ENCODE data around the gene CLASRP.

The CLASRP gene

GRCh38 chr19:45041125-45041524 lies 2.3 kb downstream of the CLASRP start:
- Histone ChIP-seq H3K4me3 (ENCODE audit: insufficient read depth, low read depth, low read length) (no peak overlapping the region), H3K27ac (ENCODE audit: insufficient read depth, low read depth, low read length, poor library complexity, severe bottlenecking) (no peak overlapping the region)
- WGBS, 2 experiments: 86 to 90% methylated on average over 6 of the region's 6 CpGs

GRCh38 chr19:45045671-45046353 lies 7.0 kb downstream of the CLASRP start:
- 95% methylated on average over 14 of the region's 14 CpGs for WGBS, 2 experiments
- H3K27ac ChIP-seq (ENCODE audit: insufficient read depth, low read depth, low read length, poor library complexity, severe bottlenecking): no peak overlapping the region

More at GRCh38 chr19:45041125-45041524, 2.3 kb downstream of the CLASRP start:
- no peaks in the 10 kb centered on the region for H3K9me3 ChIP-seq (ENCODE audit: control insufficient read depth, low read length)
- H3K27me3 ChIP-seq (ENCODE audit: control insufficient read depth, insufficient read depth, low read length, poor library complexity, severe bottlenecking): no peaks in the 10 kb centered on the region
- H3K4me1 ChIP-seq (ENCODE audit: control insufficient read depth, insufficient read depth, low read length): peaks cover 11% of the 10 kb centered on the region
- peaks cover 23% of the 10 kb centered on the region for H3K36me3 ChIP-seq (ENCODE audit: control insufficient read depth, insufficient read depth, low read length)

GRCh38 chr19:45046355-45046754 lies 7.5 kb downstream of the CLASRP start:
- H3K4me3 ChIP-seq (ENCODE audit: insufficient read depth, low read depth, low read length): no peak overlapping the region
- H3K4me1 ChIP-seq (ENCODE audit: control insufficient read depth, insufficient read depth, low read length): no peaks in the 10 kb centered on the region
- H3K36me3 ChIP-seq (ENCODE audit: control insufficient read depth, insufficient read depth, low read length): peaks cover 16% of the 10 kb centered on the region
- no peaks in the 10 kb centered on the region for H3K9me3 ChIP-seq (ENCODE audit: control insufficient read depth, low read length)
- 97 to 98% methylated on average over 7 of the region's 7 CpGs for WGBS, 2 experiments
- H3K27ac ChIP-seq (ENCODE audit: insufficient read depth, low read depth, low read length, poor library complexity, severe bottlenecking): no peak overlapping the region
- H3K27me3 ChIP-seq (ENCODE audit: control insufficient read depth, insufficient read depth, low read length, poor library complexity, severe bottlenecking): no peaks in the 10 kb centered on the region

More at GRCh38 chr19:45045671-45046353, 7.0 kb downstream of the CLASRP start:
- H3K4me1 ChIP-seq (ENCODE audit: control insufficient read depth, insufficient read depth, low read length): no peaks in the 10 kb centered on the region
- no peaks in the 10 kb centered on the region for H3K27me3 ChIP-seq (ENCODE audit: control insufficient read depth, insufficient read depth, low read length, poor library complexity, severe bottlenecking)
- peaks cover 18% of the 10 kb centered on the region for H3K36me3 ChIP-seq (ENCODE audit: control insufficient read depth, insufficient read depth, low read length)
- H3K4me3 ChIP-seq (ENCODE audit: insufficient read depth, low read depth, low read length): no peak overlapping the region
- no peaks in the 10 kb centered on the region for H3K9me3 ChIP-seq (ENCODE audit: control insufficient read depth, low read length)

- Histone ChIP-seq H3K4me3 (ENCODE audit: insufficient read depth, low read depth, low read length) (no peak overlapping the region), H3K4me1 (ENCODE audit: control insufficient read depth, insufficient read depth, low read length) (no peaks in the 10 kb centered on the region), H3K27me3 (ENCODE audit: control insufficient read depth, insufficient read depth, low read length, poor library complexity, severe bottlenecking) (no peaks in the 10 kb centered on the region), H3K9me3 (ENCODE audit: control insufficient read depth, low read length) (no peaks in the 10 kb centered on the region), H3K27ac (ENCODE audit: insufficient read depth, low read depth, low read length, poor library complexity, severe bottlenecking) (no peak overlapping the region), H3K36me3 (ENCODE audit: control insufficient read depth, insufficient read depth, low read length) (peaks cover 16% of the 10 kb centered on the region)
- 94 to 99% methylated on average over 7 of the region's 7 CpGs for WGBS, 2 experiments
Measured at GRCh38 chr19:45047188-45047797, 8.4 kb downstream of the CLASRP start.

- no peaks in the 10 kb centered on the region for H3K4me1 ChIP-seq (ENCODE audit: control insufficient read depth, insufficient read depth, low read length)
- H3K9me3 ChIP-seq (ENCODE audit: control insufficient read depth, low read length): no peaks in the 10 kb centered on the region
- WGBS, 2 experiments: 95% methylated on average over 8 of the region's 8 CpGs
- H3K27ac ChIP-seq (ENCODE audit: insufficient read depth, low read depth, low read length, poor library complexity, severe bottlenecking): no peak overlapping the region
- no peaks in the 10 kb centered on the region for H3K27me3 ChIP-seq (ENCODE audit: control insufficient read depth, insufficient read depth, low read length, poor library complexity, severe bottlenecking)
- no peak overlapping the region for H3K4me3 ChIP-seq (ENCODE audit: insufficient read depth, low read depth, low read length)
- peaks cover 13% of the 10 kb centered on the region for H3K36me3 ChIP-seq (ENCODE audit: control insufficient read depth, insufficient read depth, low read length)
Measured at GRCh38 chr19:45049073-45049736, 10.4 kb downstream of the CLASRP start.

GRCh38 chr19:45050036-45050435 lies 11.2 kb downstream of the CLASRP start:
- no peak overlapping the region for H3K4me3 ChIP-seq (ENCODE audit: insufficient read depth, low read depth, low read length)
- no peaks in the 10 kb centered on the region for H3K27me3 ChIP-seq (ENCODE audit: control insufficient read depth, insufficient read depth, low read length, poor library complexity, severe bottlenecking)
- H3K36me3 ChIP-seq (ENCODE audit: control insufficient read depth, insufficient read depth, low read length): peaks cover 8% of the 10 kb centered on the region
- 92 to 94% methylated on average over 6 of the region's 6 CpGs for WGBS, 2 experiments
- no peaks in the 10 kb centered on the region for H3K4me1 ChIP-seq (ENCODE audit: control insufficient read depth, insufficient read depth, low read length)
- no peaks in the 10 kb centered on the region for H3K9me3 ChIP-seq (ENCODE audit: control insufficient read depth, low read length)
- H3K27ac ChIP-seq (ENCODE audit: insufficient read depth, low read depth, low read length, poor library complexity, severe bottlenecking): no peak overlapping the region

- no peak overlapping the region for H3K27ac ChIP-seq (ENCODE audit: insufficient read depth, low read depth, low read length, poor library complexity, severe bottlenecking)
- H3K27me3 ChIP-seq (ENCODE audit: control insufficient read depth, insufficient read depth, low read length, poor library complexity, severe bottlenecking): no peaks in the 10 kb centered on the region
- H3K9me3 ChIP-seq (ENCODE audit: control insufficient read depth, low read length): no peaks in the 10 kb centered on the region
- no peaks in the 10 kb centered on the region for H3K4me1 ChIP-seq (ENCODE audit: control insufficient read depth, insufficient read depth, low read length)
- WGBS, 2 experiments: 93% methylated on average over 9 of the region's 9 CpGs
- peaks cover 19% of the 10 kb centered on the region for H3K36me3 ChIP-seq (ENCODE audit: control insufficient read depth, insufficient read depth, low read length)
- H3K4me3 ChIP-seq (ENCODE audit: insufficient read depth, low read depth, low read length): no peak overlapping the region
Measured at GRCh38 chr19:45051929-45052579, 13.2 kb downstream of the CLASRP start.

- Histone ChIP-seq H3K9me3 (ENCODE audit: control insufficient read depth, low read length) (no peaks in the 10 kb centered on the region), H3K4me1 (ENCODE audit: control insufficient read depth, insufficient read depth, low read length) (no peaks in the 10 kb centered on the region), H3K4me3 (ENCODE audit: insufficient read depth, low read depth, low read length) (no peak overlapping the region), H3K27ac (ENCODE audit: insufficient read depth, low read depth, low read length, poor library complexity, severe bottlenecking) (no peak overlapping the region), H3K27me3 (ENCODE audit: control insufficient read depth, insufficient read depth, low read length, poor library complexity, severe bottlenecking) (no peaks in the 10 kb centered on the region), H3K36me3 (ENCODE audit: control insufficient read depth, insufficient read depth, low read length) (peaks cover 59% of the 10 kb centered on the region)
- WGBS, 2 experiments: 94 to 96% methylated on average over 8 of the region's 8 CpGs
Measured at GRCh38 chr19:45056831-45057230, 18.0 kb downstream of the CLASRP start.

GRCh38 chr19:45057444-45057843 lies 18.6 kb downstream of the CLASRP start:
- Histone ChIP-seq H3K4me1 (ENCODE audit: control insufficient read depth, insufficient read depth, low read length) (no peaks in the 10 kb centered on the region), H3K36me3 (ENCODE audit: control insufficient read depth, insufficient read depth, low read length) (peaks cover 61% of the 10 kb centered on the region), H3K27me3 (ENCODE audit: control insufficient read depth, insufficient read depth, low read length, poor library complexity, severe bottlenecking) (no peaks in the 10 kb centered on the region), H3K4me3 (ENCODE audit: insufficient read depth, low read depth, low read length) (no peak overlapping the region), H3K27ac (ENCODE audit: insufficient read depth, low read depth, low read length, poor library complexity, severe bottlenecking) (no peak overlapping the region), H3K9me3 (ENCODE audit: control insufficient read depth, low read length) (no peaks in the 10 kb centered on the region)
- WGBS, 2 experiments: 94 to 96% methylated on average over 9 of the region's 9 CpGs

GRCh38 chr19:45058622-45059159 lies 19.8 kb downstream of the CLASRP start:
- H3K27ac ChIP-seq (ENCODE audit: insufficient read depth, low read depth, low read length, poor library complexity, severe bottlenecking): no peak overlapping the region
- no peak overlapping the region for H3K4me3 ChIP-seq (ENCODE audit: insufficient read depth, low read depth, low read length)
- H3K4me1 ChIP-seq (ENCODE audit: control insufficient read depth, insufficient read depth, low read length): no peaks in the 10 kb centered on the region
- no peaks in the 10 kb centered on the region for H3K27me3 ChIP-seq (ENCODE audit: control insufficient read depth, insufficient read depth, low read length, poor library complexity, severe bottlenecking)
- H3K36me3 ChIP-seq (ENCODE audit: control insufficient read depth, insufficient read depth, low read length): peaks cover 65% of the 10 kb centered on the region
- no peaks in the 10 kb centered on the region for H3K9me3 ChIP-seq (ENCODE audit: control insufficient read depth, low read length)
- 94% methylated on average over 14 of the region's 14 CpGs for WGBS, 2 experiments

All from ectodermal cell (in vitro differentiated cells).